ENCODE data around the gene SLC6A12.

GRCh38 chr12:226401-226800 lies 12.4 kb upstream of the SLC6A12 start:
- TF ChIP-seq, protein P1, sequence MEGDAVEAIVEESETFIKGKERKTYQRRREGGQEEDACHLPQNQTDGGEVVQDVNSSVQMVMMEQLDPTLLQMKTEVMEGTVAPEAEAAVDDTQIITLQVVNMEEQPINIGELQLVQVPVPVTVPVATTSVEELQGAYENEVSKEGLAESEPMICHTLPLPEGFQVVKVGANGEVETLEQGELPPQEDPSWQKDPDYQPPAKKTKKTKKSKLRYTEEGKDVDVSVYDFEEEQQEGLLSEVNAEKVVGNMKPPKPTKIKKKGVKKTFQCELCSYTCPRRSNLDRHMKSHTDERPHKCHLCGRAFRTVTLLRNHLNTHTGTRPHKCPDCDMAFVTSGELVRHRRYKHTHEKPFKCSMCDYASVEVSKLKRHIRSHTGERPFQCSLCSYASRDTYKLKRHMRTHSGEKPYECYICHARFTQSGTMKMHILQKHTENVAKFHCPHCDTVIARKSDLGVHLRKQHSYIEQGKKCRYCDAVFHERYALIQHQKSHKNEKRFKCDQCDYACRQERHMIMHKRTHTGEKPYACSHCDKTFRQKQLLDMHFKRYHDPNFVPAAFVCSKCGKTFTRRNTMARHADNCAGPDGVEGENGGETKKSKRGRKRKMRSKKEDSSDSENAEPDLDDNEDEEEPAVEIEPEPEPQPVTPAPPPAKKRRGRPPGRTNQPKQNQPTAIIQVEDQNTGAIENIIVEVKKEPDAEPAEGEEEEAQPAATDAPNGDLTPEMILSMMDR (IDR thresholded peaks at IDR 0.05), result no peak
- TF ChIP-seq POLR2A (IDR thresholded peaks at IDR 0.05), result no peak

Measured in uterus (tissue), 2 donors.